ENCODE results near the gene RNU5D-1.
A peak's percentile ranks its signal among the peaks of the same experiment; 100 is the strongest.

The RNU5D-1 gene

DNA sequence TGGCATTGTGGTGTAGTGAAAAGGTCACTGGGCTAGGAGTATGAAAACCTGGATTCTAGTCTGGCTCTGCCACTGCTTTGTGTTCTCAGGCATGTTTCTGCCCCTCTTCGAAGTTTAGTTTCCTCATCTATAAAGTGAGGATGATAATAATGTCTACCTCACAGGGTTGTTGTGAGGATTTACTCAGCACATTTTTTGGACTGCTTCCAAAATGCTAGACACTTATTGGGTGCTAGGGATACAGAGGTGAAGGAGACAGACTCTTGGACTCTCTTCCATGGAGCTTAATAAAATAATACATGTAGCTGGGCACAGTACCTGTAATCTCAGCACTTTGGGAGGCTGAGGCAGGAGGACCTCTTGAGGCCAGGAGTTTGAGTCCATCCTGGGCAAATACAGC is 12.2 kb upstream of the RNU5D-1 start:
- no peak for TF ChIP-seq CTCF (IDR thresholded peaks at IDR 0.05)
- no peak for TF ChIP-seq ZFX (IDR thresholded peaks at IDR 0.05; ENCODE audit: borderline replicate concordance)
- H3K27ac ChIP-seq, result no peak overlapping the region

DNA sequence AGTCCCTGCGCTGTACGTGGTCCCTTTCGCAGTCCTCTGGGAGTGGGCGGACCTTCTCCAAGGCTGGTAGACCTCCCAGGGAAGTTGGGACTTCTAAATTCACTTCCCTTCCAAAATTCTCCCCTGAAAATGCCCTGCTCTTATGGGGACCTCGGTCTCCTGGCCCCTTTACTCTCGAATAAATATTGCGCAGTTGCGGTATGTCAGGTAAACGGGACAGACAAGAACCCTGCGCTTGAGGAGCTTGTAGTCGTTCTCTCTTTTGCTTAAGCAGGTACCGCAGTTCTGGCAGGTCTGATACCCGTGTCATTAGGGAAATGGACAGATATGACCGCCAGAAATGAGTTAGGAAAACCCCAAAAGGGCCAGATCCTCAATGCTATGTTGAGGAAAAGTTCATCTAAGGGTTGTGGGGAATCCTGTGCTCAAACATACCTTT is 9.2 kb upstream of the RNU5D-1 start:
- TF ChIP-seq CTCF (IDR thresholded peaks at IDR 0.05) (no peak), ZFX (IDR thresholded peaks at IDR 0.05; ENCODE audit: borderline replicate concordance) (no peak)
- H3K27ac ChIP-seq, result peak overlapping the region; percentile 79

DNA sequence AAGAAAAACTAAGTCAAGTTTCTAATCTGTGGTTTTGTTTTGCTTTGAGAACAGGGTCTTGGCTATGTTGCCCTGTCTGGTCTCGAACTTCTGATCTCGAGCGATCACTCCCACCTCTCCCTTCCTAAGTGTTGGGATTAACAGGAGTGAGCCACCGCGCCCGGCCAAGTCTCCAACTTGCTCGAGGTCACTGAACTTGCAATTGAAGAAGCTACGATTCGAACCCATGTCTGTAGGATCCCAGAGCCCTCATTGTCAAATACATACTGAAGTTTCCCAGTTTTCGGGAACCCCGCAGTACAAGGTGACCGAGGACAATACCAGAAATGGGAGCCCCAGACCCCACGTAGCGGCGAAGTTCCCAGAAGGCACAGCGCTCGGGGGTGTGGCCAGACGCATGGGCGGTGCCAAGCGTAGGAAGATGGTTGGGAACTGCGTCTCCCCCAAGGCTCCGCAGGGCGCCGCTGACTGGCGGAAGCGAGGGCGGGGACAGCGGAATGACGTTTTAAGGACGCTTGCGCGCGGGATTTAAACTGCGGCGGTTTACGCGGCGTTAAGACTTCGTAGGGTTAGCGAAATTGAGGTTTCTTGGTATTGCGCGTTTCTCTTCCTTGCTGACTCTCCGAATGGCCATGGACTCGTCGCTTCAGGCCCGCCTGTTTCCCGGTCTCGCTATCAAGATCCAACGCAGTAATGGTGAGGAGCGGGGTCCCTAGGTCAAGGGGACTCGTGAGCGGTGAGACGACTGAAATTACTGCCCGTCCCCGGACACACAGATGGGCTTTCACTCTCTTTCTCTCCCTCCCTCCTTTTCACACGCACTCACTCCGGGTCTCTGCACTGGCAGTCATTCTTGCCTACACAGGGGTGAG is 8.6 kb upstream of the RNU5D-1 start, which contains the start of gene KIF2C:
KIF2C (plus strand) TSS at position 531 of the 872 bp plus-strand sequence; CDS start at position 627, 96 bp downstream.
- peak within 1 kb of the TSS; percentile 79 for H3K27ac ChIP-seq
- TF ChIP-seq ZFX (IDR thresholded peaks at IDR 0.05; ENCODE audit: borderline replicate concordance) (no peak), CTCF (IDR thresholded peaks at IDR 0.05) (no peak)

GRCh38 chr1:44738953-44739306 is 8.0 kb upstream of the RNU5D-1 start:
- H3K27ac ChIP-seq, result peak overlapping the region; percentile 79

- no peak overlapping the region for H3K27ac ChIP-seq
- TF ChIP-seq CTCF (IDR thresholded peaks at IDR 0.05) (no peak), ZFX (IDR thresholded peaks at IDR 0.05; ENCODE audit: borderline replicate concordance) (no peak)
Observed at GRCh38 chr1:44735992-44736391, 5.0 kb upstream of the RNU5D-1 start.

DNA sequence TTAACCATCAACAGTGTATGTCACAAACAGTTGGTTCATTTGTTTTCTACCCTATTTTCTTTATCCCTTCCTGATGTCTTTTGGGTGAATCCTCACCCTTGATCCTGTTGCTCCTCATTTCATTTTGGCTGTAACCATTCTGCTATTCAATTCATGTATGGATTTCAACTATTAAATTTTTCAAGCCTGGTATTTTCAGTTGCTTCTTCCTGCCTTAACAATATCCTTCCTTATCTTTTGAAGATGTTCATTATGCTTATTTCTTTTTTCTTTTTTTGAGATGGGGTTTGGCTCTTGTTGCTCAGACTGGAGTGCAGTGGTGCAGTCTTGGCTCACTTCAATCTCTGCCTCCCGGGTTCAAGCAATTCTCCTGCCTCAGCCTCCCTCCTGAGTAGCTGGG is 2.8 kb upstream of the RNU5D-1 start:
- TF ChIP-seq CTCF (IDR thresholded peaks at IDR 0.05) (no peak), ZFX (IDR thresholded peaks at IDR 0.05; ENCODE audit: borderline replicate concordance) (no peak)
- H3K27ac ChIP-seq, result peak overlapping the region; percentile 99; the same call in 1 of the 2 replicates

- peak overlapping the region; percentile 99 for H3K27ac ChIP-seq
- TF ChIP-seq CTCF (IDR thresholded peaks at IDR 0.05) (no peak), ZFX (IDR thresholded peaks at IDR 0.05; ENCODE audit: borderline replicate concordance) (no peak)
Observed at GRCh38 chr1:44733365-44733764, 2.4 kb upstream of the RNU5D-1 start.

Data from 22Rv1 (cell line).